H1 (cell line): ENCODE results near the gene GALNT18. TPM values are rescaled to one million over a fixed set of nuclear protein-coding genes. Genes with fewer than 3 reads are reported as not detected.

Source experiments
- CTCF ChIA-PET: fragments of 300-600 bp; sonication (Branson Sonifier 250); formaldehyde crosslinking; loops from one replicate; lab custom pipeline; 2021; ENCODE audit not compliant: partially characterized antibody; lab: Charles Lee
- POLR2A ChIA-PET: fragments of 300-600 bp; sonication (Branson Sonifier 250); formaldehyde crosslinking; loops from one replicate; lab custom pipeline; 2021; ENCODE audit warnings: inconsistent platforms; ENCODE audit not compliant: partially characterized antibody; lab: Charles Lee
- DNase-seq, 2 experiments: peaks; one replicate each; pipeline versions ENCODE4 v3.0.0 to v3.0.0-alpha.2; 2010 to 2022; ENCODE audit warnings: low spot score in 2 of 2, low read depth in 1 of 2, mixed read lengths in 1 of 2
- FAIRE-seq: peaks from 2 replicates; lab custom pipeline; 2011; peaks lifted over from hg19 to GRCh38; lab: Jason Lieb, UNC
- H2AFZ ChIP-seq: 2 replicates; pipeline ENCODE4 v1.8.1; 2012; ENCODE audit warnings: low read length, inconsistent platforms
- H2AK5ac ChIP-seq: 2 replicates; pipeline ENCODE4 v1.6.1; 2013; ENCODE audit warnings: low read depth, low read length
- H2BK120ac ChIP-seq: replicated peaks from 2 replicates; pipeline ENCODE3; 2013; ENCODE audit warnings: low read depth, low read length, inconsistent platforms
- H2BK12ac ChIP-seq: 2 replicates; pipeline ENCODE4 v1.6.1; 2013; ENCODE audit warnings: low read depth, low read length
- H2BK15ac ChIP-seq: 2 replicates; pipeline ENCODE4 v1.6.1; 2013; ENCODE audit warnings: low read length
- H2BK20ac ChIP-seq: 2 replicates; pipeline ENCODE4 v1.6.1; 2013; ENCODE audit warnings: low read length
- H2BK5ac ChIP-seq: 2 replicates; pipeline ENCODE4 v1.6.1; 2013; ENCODE audit warnings: low read depth, low read length
- H3K14ac ChIP-seq: 2 replicates; pipeline ENCODE4 v1.6.1; 2013; ENCODE audit warnings: inconsistent platforms; ENCODE audit not compliant: insufficient read length
- H3K18ac ChIP-seq: 2 replicates; pipeline ENCODE4 v1.6.1; 2013; ENCODE audit warnings: low read length; ENCODE audit errors: extremely low read depth
- H3K23ac ChIP-seq: 2 replicates; pipeline ENCODE4 v1.6.1; 2013; ENCODE audit warnings: inconsistent platforms; ENCODE audit not compliant: insufficient read length
- H3K23me2 ChIP-seq: 2 replicates; pipeline ENCODE4 v1.6.1; 2013; ENCODE audit warnings: low read depth, low read length
- H3K27ac ChIP-seq: 2 replicates; pipeline ENCODE4 v1.6.1; 2011; ENCODE audit warnings: low read depth, low read length, inconsistent platforms
- H3K27me3 ChIP-seq, 4 experiments: replicated peaks in 1 of 4; 1 replicate in 1 of 4; 2 replicates in 3 of 4; pipeline versions ENCODE4 v1.6.1 to v1.8.1; 2011 to 2013; ENCODE audit warnings: low read length in 3 of 4, mild to moderate bottlenecking in 3 of 4, inconsistent platforms in 2 of 4, mixed read lengths in 2 of 4, moderate library complexity in 1 of 4; ENCODE audit not compliant: control insufficient read depth in 3 of 4, insufficient read depth in 3 of 4; ENCODE audit errors: extremely low read depth in 1 of 4
- H3K36me3 ChIP-seq, 4 experiments: 2 replicates each; pipeline versions ENCODE4 v1.6.1 to v1.8.1; 2011 to 2013; ENCODE audit warnings: mild to moderate bottlenecking in 4 of 4, low read length in 3 of 4, moderate library complexity in 2 of 4, control low read depth in 1 of 4, inconsistent platforms in 1 of 4; ENCODE audit not compliant: insufficient read depth in 4 of 4, control insufficient read depth in 2 of 4
- H3K4ac ChIP-seq: replicated peaks from 2 replicates; pipeline ENCODE3; 2013; ENCODE audit warnings: low read length, low read depth, mixed read lengths, inconsistent platforms; ENCODE audit not compliant: insufficient read length
- H3K4me1 ChIP-seq, 4 experiments: replicated peaks in 1 of 4; 1 replicate in 1 of 4; 2 replicates in 3 of 4; pipeline versions ENCODE4 v1.6.1 to v1.8.1; 2011 to 2013; ENCODE audit warnings: low read length in 3 of 4, inconsistent platforms in 2 of 4, mixed read lengths in 1 of 4; ENCODE audit not compliant: insufficient read depth in 4 of 4, control insufficient read depth in 3 of 4
- H3K4me2 ChIP-seq, 2 experiments: 2 replicates each; pipeline versions ENCODE4 v1.6.1 to v1.8.1; 2011 to 2013; ENCODE audit warnings: low read depth in 2 of 2, low read length in 2 of 2, control low read depth in 1 of 2, inconsistent platforms in 1 of 2, mild to moderate bottlenecking in 1 of 2; ENCODE audit not compliant: insufficient read depth in 1 of 2
- H3K4me3 ChIP-seq, 4 experiments: fragments of 200-600, 300-600 bp in 1 of 4; sonication (generic), shearing (Covaris generic), sonication (Bioruptor Twin) in 1 of 4; 2 replicates each; pipeline versions ENCODE4 v1.5.1 to v1.8.1; 2011 to 2016; ENCODE audit warnings: low read length in 4 of 4, low read depth in 3 of 4, control low read depth in 2 of 4, inconsistent platforms in 2 of 4, mild to moderate bottlenecking in 2 of 4, mixed read lengths in 1 of 4, moderate library complexity in 1 of 4; ENCODE audit not compliant: insufficient read depth in 2 of 4; ENCODE audit errors: extremely low read depth in 1 of 4
- H3K56ac ChIP-seq: replicated peaks from 2 replicates; pipeline ENCODE3; 2013; ENCODE audit warnings: low read depth, mild to moderate bottlenecking, mixed read lengths, low read length, inconsistent platforms; ENCODE audit not compliant: insufficient read length
- H3K79me1 ChIP-seq: 2 replicates; pipeline ENCODE4 v1.6.1; 2013; ENCODE audit warnings: low read depth, low read length, control low read depth
- H3K79me2 ChIP-seq, 2 experiments: 2 replicates each; pipeline versions ENCODE4 v1.6.1 to v1.8.1; 2012 to 2013; ENCODE audit warnings: low read length in 2 of 2, mild to moderate bottlenecking in 2 of 2, inconsistent platforms in 1 of 2; ENCODE audit not compliant: insufficient read depth in 2 of 2, control insufficient read depth in 1 of 2
- H3K9ac ChIP-seq, 4 experiments: replicated peaks in 1 of 4; 1 replicate in 1 of 4; 2 replicates in 3 of 4; pipeline versions ENCODE4 v1.6.1 to v1.8.1; 2011 to 2013; ENCODE audit warnings: low read depth in 3 of 4, low read length in 3 of 4, control low read depth in 2 of 4, mild to moderate bottlenecking in 2 of 4, moderate library complexity in 2 of 4, inconsistent platforms in 1 of 4; ENCODE audit errors: extremely low read depth in 1 of 4
- H3K9me3 ChIP-seq, 2 experiments: 2 replicates each; pipeline versions ENCODE4 v1.6.1 to v1.8.1; 2012 to 2013; ENCODE audit warnings: mild to moderate bottlenecking in 2 of 2, moderate library complexity in 2 of 2, control low read depth in 1 of 2, inconsistent platforms in 1 of 2, low read depth in 1 of 2, low read length in 1 of 2, mixed read lengths in 1 of 2; ENCODE audit not compliant: insufficient read depth in 2 of 2
- H4K20me1 ChIP-seq, 2 experiments: replicated peaks in 1 of 2; 2 replicates each; pipeline versions ENCODE3 to v1.8.1; 2011 to 2013; ENCODE audit warnings: inconsistent platforms in 2 of 2, low read length in 2 of 2, mild to moderate bottlenecking in 1 of 2; ENCODE audit not compliant: insufficient read depth in 2 of 2, control insufficient read depth in 1 of 2
- H4K5ac ChIP-seq: 2 replicates; pipeline ENCODE4 v1.6.1; 2013; ENCODE audit warnings: low read length, low read depth, mixed read lengths, inconsistent platforms; ENCODE audit not compliant: insufficient read length
- H4K8ac ChIP-seq: 2 replicates; pipeline ENCODE4 v1.8.0; 2013; ENCODE audit warnings: mild to moderate bottlenecking, moderate library complexity, low read length, inconsistent platforms; ENCODE audit not compliant: insufficient read depth; ENCODE audit errors: extremely low read depth
- H4K91ac ChIP-seq: replicated peaks from 2 replicates; pipeline ENCODE3; 2013; ENCODE audit warnings: low read length, mixed read lengths, inconsistent platforms; ENCODE audit not compliant: insufficient read length
- CHD2 ChIP-seq: IDR thresholded peaks from 2 replicates; pipeline ENCODE4 v1.6.1; 2012; ENCODE audit warnings: low read length, improper control_type of control experiment
- EZH2 ChIP-seq: fragments of 200-600 bp; sonication (generic); IDR thresholded peaks from 2 replicates; pipeline ENCODE4 v1.7.1; 2012; ENCODE audit warnings: low read depth, mild to moderate bottlenecking, moderate library complexity, low read length, inconsistent platforms; ENCODE audit not compliant: severe bottlenecking
- GTF2F1 ChIP-seq: IDR thresholded peaks from 2 replicates; pipeline ENCODE4 v1.6.1; 2012; ENCODE audit warnings: low read depth, low read length, improper control_type of control experiment, borderline replicate concordance
- SIRT6 ChIP-seq: IDR thresholded peaks from one replicate; pipeline ENCODE4 v1.7.1; 2012; ENCODE audit warnings: low read length, inconsistent platforms
- SIX5 ChIP-seq: IDR thresholded peaks from 2 replicates; pipeline ENCODE4 v1.6.1; 2011; ENCODE audit warnings: mild to moderate bottlenecking, low read depth, low read length
- SUZ12 ChIP-seq: fragments of 200-600 bp; sonication (generic); IDR thresholded peaks from 2 replicates; pipeline ENCODE4 v1.6.1; 2012; ENCODE audit warnings: mild to moderate bottlenecking, inconsistent platforms, low read length, moderate library complexity, mixed read lengths
- WGBS, 2 experiments: shearing (Covaris generic) in 1 of 2; methylation state at CpG; one replicate each; pipeline versions ENCODE4 v1.1.6 to v1.1.7; 2013 to 2015; ENCODE audit warnings: low lambda C conversion rate in 2 of 2, mixed read lengths in 2 of 2, inconsistent platforms in 1 of 2, low coverage in 1 of 2, missing lambda C conversion rate in 1 of 2; ENCODE audit not compliant: insufficient replicate concordance in 2 of 2, insufficient coverage in 1 of 2, insufficient read length in 1 of 2; ENCODE audit errors: extremely low coverage in 1 of 2, missing lambda C conversion rate in 1 of 2; 5-methylcytosine and 5-hydroxymethylcytosine counted together
- polyA plus RNA-seq, 7 experiments: library from polyadenylated mRNA; depleted of rRNA in 3 of 7; stranded (reverse) in 5 of 7; unstranded in 2 of 7; fragments of >200 nt in 5 of 7; fragments of 200-250 nt in 2 of 7; gene quantifications; 1 replicate in 5 of 7; 2 replicates in 1 of 7; 4 replicates in 1 of 7; pipeline versions ENCODE4 v1.2.1 to v1.2.3, GENCODE V29; 2011 to 2013; ENCODE audit warnings: missing spikeins in 2 of 7, mixed read lengths in 2 of 7
- total RNA-seq: library from RNA; stranded (reverse); fragmentation: NEBNext Ultra II Directional; extraction: Animal tissue kit (Norgen Biotek cat#: 25700); gene quantifications from 2 replicates; pipeline ENCODE4 v1.2.1, GENCODE V29; 2021

The GALNT18 gene
- total and polyA plus RNA-seq, 2 of the 8 experiments (the other 6 are each of a cell fraction or from before 2014, with no cell fraction given), result 6.0 to 9.4 TPM

DNA sequence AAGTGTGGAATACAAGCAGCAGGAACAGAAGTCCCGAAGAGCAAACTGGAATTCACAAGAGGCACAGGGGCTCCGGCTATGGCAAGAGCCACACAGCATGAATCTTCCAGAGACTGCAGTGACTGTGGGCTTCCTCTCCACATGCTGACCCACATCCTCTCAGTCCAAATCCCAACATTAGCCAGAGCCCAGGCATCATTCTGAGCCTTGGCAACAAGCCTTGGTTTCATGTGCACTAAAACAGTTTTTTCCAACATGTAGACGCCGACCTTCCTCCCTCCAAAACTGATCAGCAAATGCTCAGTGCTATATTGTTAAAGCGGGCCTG lies 177.0 kb downstream of the GALNT18 start:
- CTCF ChIA-PET, result no interaction called here
- H3K27ac ChIP-seq, result no peak overlapping the region
- DNase-seq, result no peak
- no peak overlapping the region for H2BK5ac ChIP-seq
- H2AK5ac ChIP-seq, result no peak overlapping the region
- no peak overlapping the region for H2BK12ac ChIP-seq
- POLR2A ChIA-PET, result no interaction called here
- H3K4me2 ChIP-seq, result no peak overlapping the region
- H3K79me1 ChIP-seq, result no peaks in the 10 kb centered on the region
- no peak overlapping the region for H2AFZ ChIP-seq
- H3K9ac ChIP-seq, result no peak overlapping the region
- no peaks in the 10 kb centered on the region for H4K20me1 ChIP-seq
- no peak overlapping the region for H2BK15ac ChIP-seq
- no peak overlapping the region for H3K4me3 ChIP-seq
- H4K8ac ChIP-seq, result no peak overlapping the region
- H3K23ac ChIP-seq, result no peak overlapping the region
- no peak overlapping the region for H2BK20ac ChIP-seq
- FAIRE-seq, result no peak
- no peaks in the 10 kb centered on the region for H3K36me3 ChIP-seq
- H3K27me3 ChIP-seq, result no peaks in the 10 kb centered on the region
- no peak overlapping the region for H3K56ac ChIP-seq
- no peak overlapping the region for H3K4ac ChIP-seq
- no peaks in the 10 kb centered on the region for H3K79me2 ChIP-seq
- no peaks in the 10 kb centered on the region for H3K9me3 ChIP-seq
- peaks cover 0 to 1% (median 0%) of the 10 kb centered on the region in 4 experiments; a peak in 3 of 7 replicates for H3K4me1 ChIP-seq
- WGBS, 2 experiments, result 67% methylated on average over 5 of the region's 5 CpGs; no CpG with 5 or more reads in 1 of the 2 experiments
- no peak overlapping the region for H2BK120ac ChIP-seq
- H4K91ac ChIP-seq, result no peak overlapping the region
- no peak overlapping the region for H3K14ac ChIP-seq
- no peak overlapping the region for H3K18ac ChIP-seq
- no peak overlapping the region for H4K5ac ChIP-seq
- no peaks in the 10 kb centered on the region for H3K23me2 ChIP-seq
- TF ChIP-seq SIRT6 (no peak), EZH2 (no peak), SUZ12 (no peak), SIX5 (no peak), CHD2 (no peak), GTF2F1 (no peak)
